RKO (cell line): ENCODE results near the gene RAB11A.

ENCODE experiments used
- DNase-seq: peaks from one replicate; pipeline ENCODE4 v3.0.0-alpha.2; 2016; ENCODE audit warnings: low spot score

Gene RAB11A

DNA sequence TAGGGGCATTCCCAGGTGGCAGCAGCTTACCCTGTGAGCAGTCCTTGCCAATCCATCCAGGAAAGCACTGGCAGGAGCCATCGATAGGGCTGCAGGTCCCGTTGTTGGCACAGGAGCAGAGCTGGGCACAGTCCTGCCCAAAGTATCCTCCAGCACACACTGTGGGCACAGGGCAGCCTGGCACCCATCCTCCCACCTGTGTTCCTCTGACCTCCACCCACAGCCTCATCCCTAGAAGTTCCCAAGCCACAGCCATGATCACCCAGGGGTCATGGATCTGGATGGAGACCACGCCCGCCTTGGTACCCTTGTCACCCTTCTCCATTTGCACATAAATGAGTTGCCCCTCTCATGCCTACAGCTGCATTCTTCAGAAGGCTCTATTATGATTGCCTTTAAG lies 48.6 kb downstream of the RAB11A start:
- DNase-seq = no peak

DNA sequence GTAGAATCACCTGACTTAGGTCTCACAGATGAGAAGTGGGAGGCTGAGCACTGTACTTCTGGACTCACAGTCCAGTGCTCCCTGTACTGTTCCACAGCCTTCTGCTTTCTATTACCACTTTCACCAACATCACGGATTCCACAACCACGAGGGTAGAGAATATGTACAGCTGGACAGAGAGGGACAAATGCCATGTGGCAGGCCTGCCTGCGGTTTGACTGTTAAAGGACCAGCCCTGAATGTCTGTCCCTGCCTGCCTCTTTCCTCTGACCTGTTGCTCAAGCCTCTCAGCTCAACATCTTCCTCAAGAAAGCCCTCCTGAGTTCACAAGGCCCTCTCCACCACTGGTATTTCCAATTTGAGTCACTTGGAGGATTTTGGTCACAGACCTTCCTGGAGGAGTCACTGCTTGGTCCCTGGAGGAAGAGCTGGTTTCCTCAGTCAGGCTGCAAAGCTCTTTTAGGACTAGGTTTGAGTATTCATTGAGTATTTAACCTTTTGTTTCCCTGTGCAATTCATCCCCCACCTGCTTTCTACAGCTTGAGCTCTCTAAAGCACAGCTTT lies 49.1 kb downstream of the RAB11A start:
- DNase-seq = no peak

DNA sequence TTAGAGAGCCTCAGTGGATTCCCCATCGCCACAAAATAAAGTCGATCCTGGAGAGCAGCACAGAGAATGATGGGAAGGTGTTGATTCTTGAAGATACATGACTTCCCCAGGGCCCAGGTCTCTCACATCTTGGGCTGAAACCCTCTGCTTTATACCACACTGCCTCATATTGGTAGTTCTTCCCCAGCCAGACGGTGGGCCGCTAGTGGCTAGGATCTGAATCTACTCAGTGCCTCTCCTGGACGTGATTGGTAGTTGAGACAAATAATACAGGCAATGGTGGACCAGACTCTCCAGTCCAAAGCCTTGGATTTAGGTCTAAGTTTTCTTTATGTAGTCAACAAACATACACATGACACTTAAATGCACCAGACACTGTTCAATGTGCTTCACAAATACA lies 49.7 kb downstream of the RAB11A start:
- DNase-seq = no peak

DNA sequence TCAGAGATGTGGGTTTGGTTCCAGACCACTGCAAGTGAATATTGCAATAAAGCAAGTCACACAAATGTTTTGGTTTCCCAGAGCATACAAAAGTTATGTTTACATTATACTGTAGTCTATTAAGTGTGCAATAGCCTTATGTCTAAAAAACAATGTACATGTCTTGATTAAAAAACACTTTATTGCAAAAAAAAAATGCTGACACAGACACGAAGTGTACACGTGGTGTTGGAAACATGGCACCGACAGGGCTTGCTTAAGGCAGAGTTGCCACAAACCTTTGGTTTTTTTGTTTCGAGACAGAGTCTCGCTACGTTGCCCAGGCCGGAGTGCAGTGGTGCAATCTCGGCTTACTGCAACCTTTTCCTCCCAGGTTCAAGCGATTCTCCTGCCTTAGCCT lies 50.1 kb downstream of the RAB11A start:
- no peak for DNase-seq

DNA sequence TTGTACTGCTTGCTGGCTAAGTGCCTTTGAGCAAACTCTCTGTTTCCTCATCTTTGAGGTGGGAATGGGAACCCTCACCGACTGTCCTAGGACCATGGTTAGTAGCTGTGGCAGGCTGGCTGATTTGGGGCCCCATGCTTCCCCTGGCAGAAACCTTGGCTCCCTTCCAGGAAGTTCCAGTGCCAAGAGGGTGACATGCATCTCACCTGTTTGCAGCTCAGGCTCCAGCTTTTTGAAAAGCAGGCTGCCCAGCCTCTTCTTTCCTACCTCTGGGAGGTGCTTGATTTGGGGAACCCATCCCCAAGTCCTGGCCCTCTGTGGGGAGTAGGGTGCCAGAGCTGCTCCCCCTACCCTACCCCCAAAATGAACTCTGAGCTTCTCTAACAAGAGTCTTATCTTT lies 50.8 kb downstream of the RAB11A start:
- no peak for DNase-seq

DNA sequence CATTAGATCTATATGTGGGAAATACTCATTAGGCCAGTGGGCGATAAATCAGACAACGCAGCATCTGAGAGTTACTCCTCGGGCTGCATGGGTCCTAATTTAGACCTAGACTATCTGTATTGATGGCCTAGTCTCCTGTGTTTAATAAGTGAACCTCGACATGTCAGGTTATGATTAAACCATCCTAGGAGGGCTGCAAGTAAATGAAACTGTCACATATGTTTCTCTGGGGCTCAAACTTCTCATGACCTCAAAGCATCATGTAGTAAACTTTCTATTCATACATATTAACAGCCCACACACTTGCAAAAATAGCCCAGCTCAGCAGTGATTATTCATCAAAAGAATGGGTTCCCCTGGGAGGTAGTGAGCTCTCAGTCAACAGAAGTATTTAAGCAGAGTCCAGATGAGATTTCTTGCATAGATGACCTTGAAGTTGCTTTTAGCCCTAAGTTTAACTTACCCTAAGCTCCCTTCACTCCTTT lies 51.6 kb downstream of the RAB11A start:
- DNase-seq = no peak

DNA sequence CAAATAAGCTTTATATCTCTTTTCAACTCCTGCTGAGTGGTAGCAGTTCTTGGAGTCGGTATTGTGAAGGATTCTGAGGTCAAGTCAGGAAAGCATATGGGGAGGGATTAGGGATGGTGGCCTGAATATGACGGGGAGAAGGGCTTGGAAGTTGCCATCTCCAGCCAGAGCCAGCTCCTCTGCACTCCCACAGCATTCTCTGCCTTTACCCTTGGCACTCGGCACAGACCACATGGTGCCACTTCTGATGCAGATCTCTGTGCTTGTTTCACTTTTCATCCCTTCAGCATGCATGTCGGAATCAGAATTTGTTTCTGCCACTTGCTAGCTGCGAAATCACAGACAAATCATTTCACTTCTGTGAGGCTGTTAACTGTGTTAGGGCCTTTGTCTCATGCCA lies 52.5 kb downstream of the RAB11A start:
- DNase-seq = no peak

DNA sequence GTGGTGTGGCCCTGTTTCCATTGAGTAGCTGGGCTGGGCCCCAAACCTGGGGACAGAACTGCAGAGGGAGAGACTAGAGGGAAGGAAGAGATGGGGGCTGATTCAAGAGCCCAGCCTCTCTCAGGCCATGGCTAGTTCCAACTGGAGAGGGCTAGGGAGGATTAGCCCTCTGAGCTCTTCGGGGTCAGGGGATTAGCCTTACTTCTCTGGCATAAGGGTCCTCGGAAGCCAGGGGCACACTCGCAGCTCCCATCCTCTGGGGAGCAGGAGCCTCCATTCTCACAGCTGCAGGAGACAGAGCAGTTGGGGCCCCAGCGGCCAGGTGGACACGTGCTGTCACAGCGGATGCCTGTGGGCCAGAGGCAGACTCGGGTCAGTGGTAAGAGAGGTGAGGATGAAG lies 53.3 kb downstream of the RAB11A start:
- no peak for DNase-seq

DNA sequence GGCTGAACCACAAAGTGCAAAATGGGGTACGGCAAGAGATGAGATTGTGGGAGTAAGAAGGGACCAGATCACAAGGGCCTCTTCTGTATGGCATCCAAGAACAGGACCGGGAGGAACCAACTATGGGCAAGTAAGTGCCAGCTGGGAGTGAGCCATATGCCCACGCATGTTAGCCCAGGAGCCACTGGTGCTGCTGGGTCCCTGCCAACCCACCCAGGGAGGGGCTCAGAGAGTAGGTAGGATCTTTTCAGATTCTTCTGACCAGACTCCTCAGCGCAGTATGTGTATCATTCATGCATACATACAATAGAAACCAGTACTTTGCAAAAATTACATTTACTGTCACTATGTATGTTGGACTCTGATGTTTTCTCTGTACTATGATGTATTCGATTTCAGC lies 54.0 kb downstream of the RAB11A start:
- no peak for DNase-seq

DNA sequence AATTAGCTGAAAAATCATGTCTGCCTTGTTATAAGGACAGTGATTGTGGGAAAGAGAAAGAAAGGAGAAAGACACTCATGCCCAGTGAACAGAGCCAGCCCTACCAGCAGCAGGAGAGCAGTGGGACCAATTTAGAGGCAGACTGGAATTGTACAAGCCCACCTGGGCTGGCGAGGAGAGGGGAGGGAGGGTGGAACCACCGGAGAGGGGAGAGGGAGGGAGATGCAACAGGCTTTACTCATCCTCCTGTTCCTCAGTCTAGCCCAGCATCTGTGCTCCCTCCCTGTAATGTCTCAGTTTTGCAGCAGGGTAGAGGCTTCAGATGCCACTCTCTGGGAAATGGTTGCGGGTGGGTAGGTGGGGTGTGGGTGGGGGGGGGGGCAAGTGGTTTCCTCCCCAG lies 54.7 kb downstream of the RAB11A start:
- DNase-seq = no peak

DNA sequence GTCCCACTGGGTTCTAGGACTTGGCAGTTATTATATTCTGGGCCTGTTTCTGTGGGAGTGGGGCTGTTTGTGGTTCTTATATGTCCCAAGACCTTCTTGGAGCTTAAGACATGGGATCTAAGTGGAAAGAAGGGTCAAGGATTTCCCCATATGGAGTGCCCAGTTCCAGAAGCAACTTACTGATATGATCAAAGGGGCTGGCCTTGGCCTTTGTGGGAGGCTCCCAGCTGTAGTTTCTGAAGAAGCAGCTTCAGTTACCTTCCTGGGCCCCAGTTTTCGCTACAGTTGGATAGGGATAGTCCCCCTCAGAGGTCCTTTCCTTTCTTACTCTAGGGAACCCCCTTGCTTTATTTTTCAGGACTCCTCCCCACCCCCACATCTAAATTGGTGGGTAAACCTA lies 56.0 kb downstream of the RAB11A start:
- DNase-seq = no peak

DNA sequence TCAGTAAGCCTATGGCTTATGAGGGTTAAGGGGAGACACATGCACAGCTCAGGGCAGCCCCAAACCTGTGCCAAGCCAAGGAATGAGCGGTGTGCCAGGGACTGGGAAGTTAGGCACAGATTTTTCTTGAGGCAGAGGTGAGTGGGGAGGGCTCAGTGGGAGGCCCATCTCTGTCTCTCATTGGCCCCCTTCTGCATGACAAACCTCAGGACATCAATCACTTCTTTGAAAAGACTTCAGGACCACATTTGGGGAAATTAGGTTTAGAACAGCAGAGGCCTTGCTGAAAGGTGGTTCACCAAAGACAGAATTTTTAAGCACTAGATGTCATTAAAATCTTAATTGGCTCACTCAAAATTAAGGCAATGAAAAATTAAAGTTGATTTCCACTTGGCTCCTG lies 57.2 kb downstream of the RAB11A start:
- no peak for DNase-seq

DNA sequence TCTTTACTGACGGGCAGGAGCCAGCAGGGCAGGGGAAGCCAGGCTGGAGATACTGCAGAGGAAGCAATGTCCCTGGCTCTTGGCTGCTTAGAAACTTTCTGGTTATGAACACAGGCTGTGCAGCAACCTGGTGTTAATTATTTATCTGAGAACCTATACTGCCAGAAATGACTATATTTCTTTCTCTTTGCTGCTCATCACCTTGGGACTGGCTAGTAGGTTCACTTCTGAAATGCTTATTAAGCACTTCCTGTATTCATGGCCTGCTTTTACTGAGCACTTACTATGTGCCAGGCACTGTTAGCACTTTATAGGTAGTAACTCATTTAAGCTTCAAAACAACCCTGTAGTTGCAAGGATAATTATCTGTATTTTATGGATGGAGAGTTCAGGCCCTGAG lies 57.6 kb downstream of the RAB11A start:
- no peak for DNase-seq

DNA sequence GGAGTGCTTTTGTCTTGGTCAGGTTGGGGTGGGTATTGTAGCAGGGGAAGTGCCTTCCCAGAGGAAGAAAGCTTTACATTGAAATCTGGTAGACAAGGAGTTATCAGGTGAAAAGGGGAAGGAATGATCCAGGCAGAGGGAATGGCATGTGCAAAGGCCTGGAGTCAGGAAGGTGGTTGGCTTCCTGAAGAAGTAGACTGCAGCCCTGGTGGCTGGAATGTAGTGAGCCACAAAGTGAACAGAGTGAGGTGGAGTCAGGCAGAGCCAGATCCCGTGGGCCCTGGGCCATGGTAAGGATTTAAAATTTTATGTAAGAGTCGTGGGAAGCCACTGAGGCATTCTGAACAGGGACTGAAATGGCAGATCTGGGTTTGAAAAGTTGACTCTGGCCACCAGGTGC lies 58.3 kb downstream of the RAB11A start:
- no peak for DNase-seq

DNA sequence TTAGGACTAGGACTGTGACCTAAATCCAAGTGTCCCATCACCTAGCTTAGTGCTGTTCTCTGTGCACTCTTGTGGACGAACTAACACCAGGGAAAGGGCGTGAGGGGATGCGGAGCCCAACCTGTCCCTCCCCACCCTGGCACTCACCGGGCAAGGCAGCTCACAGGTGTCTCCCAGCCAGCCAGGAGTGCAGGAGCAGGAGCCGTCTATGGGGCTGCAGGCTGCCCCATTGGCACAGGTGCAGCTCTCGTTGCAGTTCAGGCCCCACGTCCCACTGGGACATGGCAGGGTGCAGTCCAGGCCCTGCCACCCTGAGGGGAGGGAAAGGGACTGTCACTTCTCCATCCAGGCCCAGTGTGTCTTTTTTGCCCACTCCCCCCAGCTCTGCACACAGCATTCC lies 60.3 kb downstream of the RAB11A start:
- no peak for DNase-seq

DNA sequence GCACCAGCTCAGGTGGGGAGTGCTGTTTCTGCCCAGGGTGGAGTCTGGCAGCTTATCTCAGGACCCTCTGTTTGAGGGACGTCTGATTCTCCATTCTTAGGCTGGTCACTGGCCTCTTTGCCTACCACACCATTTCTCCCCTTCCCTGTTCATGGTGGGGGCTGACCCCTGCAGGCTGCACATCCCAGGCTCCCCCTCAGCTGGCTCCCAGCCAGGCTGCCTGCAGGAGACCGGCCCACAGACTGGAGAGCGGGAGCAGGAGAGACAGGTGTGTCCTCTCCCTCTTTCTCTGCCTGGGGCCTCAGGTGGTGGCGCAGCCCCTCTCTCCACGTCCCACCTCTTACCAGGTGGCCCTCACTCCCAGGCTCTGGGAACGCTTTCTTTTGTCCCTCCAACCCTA lies 60.8 kb downstream of the RAB11A start:
- no peak for DNase-seq

DNA sequence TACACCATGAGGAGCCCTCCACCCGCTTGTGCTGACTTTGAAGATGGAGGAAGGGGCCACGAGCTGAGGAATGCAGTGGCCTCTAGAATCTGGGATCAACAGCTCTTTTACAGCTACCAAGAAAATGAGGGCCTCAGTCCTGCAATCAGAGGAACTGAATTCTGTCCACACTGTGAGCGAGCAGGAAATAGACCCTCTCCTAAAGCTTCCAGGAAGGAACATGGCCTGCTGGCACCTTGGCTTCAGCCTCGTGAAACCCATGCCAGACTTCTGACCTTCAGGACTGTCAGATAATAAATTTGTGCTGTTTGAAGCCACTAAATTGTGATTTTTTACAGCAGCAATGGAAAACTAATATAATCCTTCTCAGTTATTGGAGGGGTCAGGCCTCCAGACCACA lies 61.9 kb downstream of the RAB11A start:
- DNase-seq = no peak

DNA sequence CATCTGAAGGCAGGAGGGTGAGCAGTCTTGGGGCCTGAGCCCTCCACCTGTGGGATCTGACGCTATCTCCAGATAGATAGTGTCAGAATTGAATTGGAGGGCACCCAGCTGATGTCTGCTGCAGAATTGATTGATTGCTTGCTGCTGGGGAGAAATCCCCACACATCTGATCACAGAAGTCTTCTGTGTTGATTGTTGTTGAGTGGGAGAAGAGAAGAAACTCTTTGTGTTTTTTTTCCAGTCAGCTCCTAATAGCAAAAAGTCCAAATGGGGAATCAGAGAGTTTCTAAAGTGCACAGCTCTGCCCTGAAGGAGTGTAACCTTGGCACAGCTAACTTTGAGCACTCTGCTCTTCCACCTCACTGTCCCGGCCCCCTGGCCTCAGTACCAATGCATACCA lies 66.1 kb downstream of the RAB11A start:
- DNase-seq = no peak

DNA sequence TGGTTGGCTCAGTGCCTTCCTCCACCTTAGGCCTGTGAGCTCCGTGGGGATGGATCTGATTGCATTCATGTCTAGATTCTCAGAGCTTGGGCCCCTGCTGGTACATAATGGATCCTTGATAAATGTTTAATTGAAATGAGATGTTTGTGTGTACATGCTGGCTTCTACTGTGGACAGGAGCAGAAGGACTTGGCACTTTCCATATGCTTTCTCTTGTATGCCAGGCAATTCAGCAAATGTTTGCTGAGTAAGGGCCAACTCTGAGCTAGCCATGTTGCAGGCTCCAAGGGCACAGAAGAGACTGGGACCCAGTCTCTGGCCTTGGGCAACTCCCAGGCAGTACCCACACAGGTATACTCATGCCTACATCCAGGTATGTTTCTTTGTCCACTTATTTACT lies 67.0 kb downstream of the RAB11A start:
- no peak for DNase-seq

DNA sequence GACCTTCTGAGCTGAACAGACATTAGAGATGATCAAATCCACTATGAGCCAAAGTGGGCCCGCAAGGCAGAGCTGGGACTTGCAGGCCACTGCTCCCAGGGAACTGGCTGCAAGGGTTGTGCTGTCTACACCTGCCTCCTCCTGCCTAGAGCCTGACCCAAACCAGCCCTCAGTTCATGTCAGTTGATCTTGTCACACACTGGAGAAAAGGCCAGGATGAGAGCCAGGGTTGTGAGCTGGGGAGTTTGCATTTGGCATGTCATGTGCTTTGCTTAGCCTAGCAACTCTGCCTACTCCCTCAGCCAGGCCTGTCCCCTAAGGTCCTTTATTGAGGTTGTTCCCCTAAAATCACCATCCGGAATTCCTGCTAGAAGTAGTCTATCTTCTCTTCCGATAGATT lies 67.8 kb downstream of the RAB11A start:
- no peak for DNase-seq

DNA sequence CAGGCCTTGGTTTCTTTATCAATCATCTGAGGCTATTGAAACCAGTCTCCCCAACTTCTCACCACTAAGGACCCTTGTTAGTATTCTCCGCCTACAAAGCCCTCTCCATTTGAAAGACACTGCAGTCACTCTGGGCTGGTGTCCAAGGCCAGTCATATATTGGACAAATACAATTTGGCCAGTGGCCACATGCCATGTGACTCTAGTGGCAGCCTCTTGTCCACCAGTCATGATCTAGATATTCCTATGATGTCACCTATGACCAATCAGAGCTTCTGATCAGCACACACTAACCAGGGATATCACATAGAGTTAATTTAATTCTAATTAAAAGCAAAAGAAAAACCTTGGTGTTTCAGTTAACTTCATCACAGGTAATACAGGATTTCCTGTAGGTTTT lies 68.2 kb downstream of the RAB11A start:
- DNase-seq = peak; percentile 44

DNA sequence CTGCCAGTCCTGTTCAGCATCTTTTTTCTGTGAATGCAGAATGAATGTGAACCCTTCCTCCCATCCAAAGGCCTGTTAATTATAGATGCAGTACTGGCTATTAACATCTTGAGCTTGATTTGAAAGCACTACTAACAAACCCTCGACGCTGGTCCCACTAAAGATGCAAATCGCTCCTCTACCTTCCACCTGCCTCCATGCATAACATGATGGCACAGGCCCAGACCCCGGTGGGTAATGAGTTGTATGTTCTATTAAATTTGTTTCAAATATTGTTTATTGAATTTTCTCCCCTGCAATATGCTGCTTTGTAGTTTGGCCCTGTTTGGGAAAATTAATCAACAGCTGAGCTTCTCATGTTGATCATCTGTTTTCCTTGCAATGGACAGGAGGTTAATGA lies 69.3 kb downstream of the RAB11A start:
- no peak for DNase-seq

DNA sequence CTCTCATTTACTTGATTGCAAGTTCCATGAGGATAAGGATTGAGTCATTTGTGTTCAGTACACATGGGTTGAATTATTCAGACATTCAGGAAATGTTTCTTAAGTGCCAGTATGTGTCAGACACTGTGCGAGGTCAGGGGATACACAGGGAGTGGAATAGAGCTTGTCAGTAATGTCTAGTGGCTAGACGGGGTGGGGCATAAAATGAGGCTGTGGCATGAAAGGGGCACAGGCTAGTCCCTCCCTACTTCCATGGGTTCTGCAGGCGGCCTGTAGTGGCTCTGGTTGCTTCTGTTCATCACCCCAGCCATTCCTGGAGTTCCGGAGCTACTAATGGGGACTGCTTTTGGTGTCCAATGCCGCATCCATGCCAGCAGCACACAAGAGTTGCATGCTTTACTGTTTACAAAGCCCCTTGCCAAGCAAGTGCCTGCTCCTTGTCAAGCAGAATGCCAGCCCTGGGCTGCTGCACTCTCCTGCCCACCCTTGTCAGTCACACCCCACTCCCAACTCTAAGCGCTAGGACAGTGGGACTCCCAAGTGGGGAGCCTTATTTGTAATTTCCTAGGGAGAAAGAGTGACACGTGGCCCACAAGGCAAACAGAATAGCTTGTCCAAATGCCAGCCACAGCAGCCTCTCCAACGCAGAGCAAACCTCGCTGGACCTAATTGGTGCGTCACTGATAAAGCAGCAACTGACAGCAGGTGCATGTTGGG lies 70.8 kb downstream of the RAB11A start:
- DNase-seq = peak; percentile 64

DNA sequence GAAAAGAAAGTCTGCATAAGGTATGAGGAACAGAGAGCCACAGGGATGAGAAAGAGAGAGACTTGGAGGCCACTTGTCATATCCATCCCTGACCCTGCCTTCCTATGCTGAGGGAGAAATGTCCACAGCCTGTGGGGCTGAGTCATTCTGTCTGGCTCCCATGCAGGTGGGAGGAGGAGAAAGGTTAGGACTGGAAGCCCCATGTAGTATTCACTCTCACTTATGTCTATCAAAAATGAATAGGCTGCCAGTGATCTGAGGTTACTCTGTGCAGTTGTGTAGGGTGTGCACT lies 71.3 kb downstream of the RAB11A start:
- no peak for DNase-seq
